Measurements from ENCODE around the gene ADAM12.

GRCh38 chr10:126062131-126063032 is 325.9 kb downstream of the ADAM12 start:
- no peak for TF ChIP-seq ZNF384 (IDR thresholded peaks at IDR 0.05)
- TF ChIP-seq LEF1 (IDR thresholded peaks at IDR 0.05; ENCODE audit: borderline replicate concordance): no peak
- no peak for TF ChIP-seq PKNOX1 (IDR thresholded peaks at IDR 0.05)
- no peak for TF ChIP-seq FOXM1 (IDR thresholded peaks at IDR 0.05; ENCODE audit: borderline replicate concordance)
- no peak for TF ChIP-seq SUZ12 (IDR thresholded peaks at IDR 0.05)
- no peak for TF ChIP-seq L3MBTL2 (conservative IDR thresholded peaks at IDR 0.05)
- TF ChIP-seq FOXA1 (IDR thresholded peaks at IDR 0.05): no peak
- no peak for TF ChIP-seq SP1 (IDR thresholded peaks at IDR 0.05)
- TF ChIP-seq TARDBP (IDR thresholded peaks at IDR 0.05): no peak
- TF ChIP-seq ELF4 (IDR thresholded peaks at IDR 0.05): no peak
